Natural killer cell (primary cell): ENCODE measurements around the gene PHACTR3. TPM values are rescaled to one million over a fixed set of nuclear protein-coding genes. Genes with fewer than 3 reads are reported as not detected.

ENCODE experiments used
- ATAC-seq, 3 donors: fragments of 150-1000 bp in 2 of 3; fragments of 200-7000 bp in 1 of 3; cut with Tn5 transposase; 1 replicate in 1 of 3; 2 replicates in 2 of 3; pipeline ENCODE4 v1.10.0; 2021; ENCODE audit warnings: mild to moderate bottlenecking in 2 of 3, moderate library complexity in 2 of 3
- DNase-seq, 2 donors: peaks; one replicate each; pipeline versions ENCODE4 v3.0.0 to v3.0.0-alpha.2; 2013 to 2021; ENCODE audit warnings: mixed read lengths in 1 of 2
- H3K27ac ChIP-seq: one replicate; pipeline ENCODE4 v1.5.1; 2013; ENCODE audit warnings: mild to moderate bottlenecking, low read length
- H3K27me3 ChIP-seq: one replicate; pipeline ENCODE4 v1.6.1; 2013; ENCODE audit warnings: low read length; ENCODE audit not compliant: control insufficient read depth, insufficient read depth
- H3K36me3 ChIP-seq: one replicate; pipeline ENCODE4 v1.6.1; 2013; ENCODE audit warnings: low read length; ENCODE audit not compliant: control insufficient read depth, insufficient read depth
- H3K4me1 ChIP-seq: one replicate; pipeline ENCODE4 v1.6.1; 2013; ENCODE audit warnings: low read length; ENCODE audit not compliant: control insufficient read depth, insufficient read depth
- H3K4me3 ChIP-seq: one replicate; pipeline ENCODE4 v1.5.1; 2013; ENCODE audit warnings: low read length
- H3K9me3 ChIP-seq: one replicate; pipeline ENCODE4 v1.6.1; 2013; ENCODE audit warnings: low read length; ENCODE audit not compliant: control insufficient read depth, insufficient read depth
- H3K27ac Mint-ChIP-seq, 2 donors: one replicate each; pipeline ENCODE4 v1.8.0; 2022; ENCODE audit warnings: mild to moderate bottlenecking in 2 of 2, mixed read lengths in 2 of 2, moderate library complexity in 1 of 2
- H3K27me3 Mint-ChIP-seq, 2 donors: one replicate each; pipeline ENCODE4 v1.8.0; 2022; ENCODE audit warnings: low read depth in 2 of 2, mixed read lengths in 2 of 2
- H3K36me3 Mint-ChIP-seq: one replicate; pipeline ENCODE4 v1.8.0; 2022; ENCODE audit warnings: mixed read lengths
- H3K4me1 Mint-ChIP-seq, 2 donors: one replicate each; pipeline ENCODE4 v1.8.0; 2022; ENCODE audit warnings: mixed read lengths in 2 of 2
- H3K4me3 Mint-ChIP-seq: one replicate; pipeline ENCODE4 v1.8.0; 2022; ENCODE audit warnings: mild to moderate bottlenecking, moderate library complexity, mixed read lengths
- H3K9me3 Mint-ChIP-seq, 2 donors: one replicate each; pipeline ENCODE4 v1.8.0; 2022; ENCODE audit warnings: mixed read lengths in 2 of 2
- WGBS: methylation state at CpG from one replicate; pipeline ENCODE4 v1.1.7; 2013; ENCODE audit warnings: missing lambda C conversion rate; ENCODE audit not compliant: insufficient coverage; 5-methylcytosine and 5-hydroxymethylcytosine counted together
- intact Hi-C: fragments of 100-400 bp; cut with micrococcal nuclease; formaldehyde crosslinking; loops from one replicate; pipeline ENCODE4 v1.14.2; 2022
- total RNA-seq, 4 donors: library from RNA; stranded (reverse); fragments of 120-200 nt in 1 of 4; gene quantifications; one replicate each; pipeline versions ENCODE4 v1.2.3 to v1.2.4, GENCODE V29; 2013 to 2022
- TF ChIP-seq, protein P1 (sequence below): fragments of 200-600 bp; IDR thresholded peaks from one replicate; pipeline ENCODE4 v1.8.0; 2022; ENCODE audit warnings: antibody characterized with exemption

The PHACTR3 gene
- total RNA-seq, 3 donors from 2014 or later (not counting 1 experiment from before 2014, with no cell fraction given), result not detected

GRCh38 chr20:59813126-59813947 lies 209.0 kb downstream of the PHACTR3 start:
- no peaks in the 10 kb centered on the region for H3K4me1 Mint-ChIP-seq

DNA sequence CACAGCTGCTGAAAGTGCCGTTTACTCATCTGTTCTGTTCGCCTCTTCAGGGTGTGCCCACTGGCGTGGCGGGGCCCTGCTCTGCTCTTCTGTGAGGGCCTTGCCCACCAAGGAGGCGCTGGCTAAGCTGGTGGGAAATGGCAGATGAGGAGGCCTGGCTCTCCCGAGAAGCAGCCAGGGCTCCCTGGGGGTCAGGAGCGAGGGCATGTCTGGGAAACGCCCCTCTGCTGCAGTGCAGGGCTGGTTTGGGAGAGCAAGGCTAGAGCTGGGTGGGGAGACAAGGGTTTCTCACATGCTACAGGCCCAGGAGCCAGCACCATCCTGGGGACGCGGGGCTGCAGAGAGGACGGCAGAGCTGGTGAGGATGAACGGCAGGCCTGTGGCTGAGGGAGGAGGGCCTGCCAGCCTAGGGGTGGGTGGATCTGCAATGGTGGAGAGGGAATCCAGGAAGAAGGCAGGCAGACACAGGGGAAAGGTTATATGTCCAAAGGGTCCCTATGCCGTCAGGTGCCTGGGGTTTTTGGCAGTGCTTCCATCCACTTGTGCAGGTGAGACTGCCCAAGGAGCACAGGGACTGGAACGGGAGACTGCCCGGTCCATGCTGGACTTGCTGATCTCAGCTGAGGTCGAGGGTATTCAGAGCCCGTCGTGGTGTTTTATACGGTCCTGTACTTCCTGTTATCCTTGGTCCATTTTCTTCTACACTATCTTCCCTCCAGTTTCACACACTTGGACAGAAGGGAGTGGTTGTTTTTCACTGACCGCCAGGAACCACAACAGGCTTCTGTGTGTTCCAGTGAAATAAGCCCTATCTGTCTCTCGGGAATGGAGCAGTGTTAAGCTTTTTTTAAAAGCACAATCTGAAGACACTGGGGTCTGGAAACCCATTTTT lies 209.9 kb downstream of the PHACTR3 start:
- ATAC-seq (peak in 1 of 3 donors; percentile 18), DNase-seq (no peak)
- Histone ChIP-seq H3K27me3 (no peaks in the 10 kb centered on the region), H3K27ac (no peak overlapping the region), H3K4me3 (no peak overlapping the region), H3K9me3 (no peaks in the 10 kb centered on the region), H3K4me1 (no peaks in the 10 kb centered on the region), H3K36me3 (no peaks in the 10 kb centered on the region)
- H3K36me3 Mint-ChIP-seq, result no peaks in the 10 kb centered on the region
- no peaks in the 10 kb centered on the region for H3K4me1 Mint-ChIP-seq
- no peak overlapping the region for H3K27ac Mint-ChIP-seq
- 75% methylated on average over 21 of the region's 21 CpGs for WGBS
- no peaks in the 10 kb centered on the region for H3K9me3 Mint-ChIP-seq
- intact Hi-C loops, result no loop called here
- H3K4me3 Mint-ChIP-seq, result no peak overlapping the region
- TF ChIP-seq, protein P1, sequence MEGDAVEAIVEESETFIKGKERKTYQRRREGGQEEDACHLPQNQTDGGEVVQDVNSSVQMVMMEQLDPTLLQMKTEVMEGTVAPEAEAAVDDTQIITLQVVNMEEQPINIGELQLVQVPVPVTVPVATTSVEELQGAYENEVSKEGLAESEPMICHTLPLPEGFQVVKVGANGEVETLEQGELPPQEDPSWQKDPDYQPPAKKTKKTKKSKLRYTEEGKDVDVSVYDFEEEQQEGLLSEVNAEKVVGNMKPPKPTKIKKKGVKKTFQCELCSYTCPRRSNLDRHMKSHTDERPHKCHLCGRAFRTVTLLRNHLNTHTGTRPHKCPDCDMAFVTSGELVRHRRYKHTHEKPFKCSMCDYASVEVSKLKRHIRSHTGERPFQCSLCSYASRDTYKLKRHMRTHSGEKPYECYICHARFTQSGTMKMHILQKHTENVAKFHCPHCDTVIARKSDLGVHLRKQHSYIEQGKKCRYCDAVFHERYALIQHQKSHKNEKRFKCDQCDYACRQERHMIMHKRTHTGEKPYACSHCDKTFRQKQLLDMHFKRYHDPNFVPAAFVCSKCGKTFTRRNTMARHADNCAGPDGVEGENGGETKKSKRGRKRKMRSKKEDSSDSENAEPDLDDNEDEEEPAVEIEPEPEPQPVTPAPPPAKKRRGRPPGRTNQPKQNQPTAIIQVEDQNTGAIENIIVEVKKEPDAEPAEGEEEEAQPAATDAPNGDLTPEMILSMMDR, result no peak
- H3K27me3 Mint-ChIP-seq, result no peaks in the 10 kb centered on the region

More at GRCh38 chr20:59813126-59813947, 209.0 kb downstream of the PHACTR3 start:
- intact Hi-C loops, result no loop called here
- ATAC-seq (no peak), DNase-seq (no peak)
- Histone ChIP-seq H3K36me3 (no peaks in the 10 kb centered on the region), H3K27ac (no peak overlapping the region), H3K9me3 (no peaks in the 10 kb centered on the region), H3K4me3 (no peak overlapping the region), H3K4me1 (no peaks in the 10 kb centered on the region), H3K27me3 (no peaks in the 10 kb centered on the region)
- H3K27ac Mint-ChIP-seq, result no peak overlapping the region
- WGBS, result 87% methylated on average over 18 of the region's 18 CpGs
- no peaks in the 10 kb centered on the region for H3K27me3 Mint-ChIP-seq
- H3K36me3 Mint-ChIP-seq, result no peaks in the 10 kb centered on the region
- TF ChIP-seq, protein P1, result no peak
- no peaks in the 10 kb centered on the region for H3K9me3 Mint-ChIP-seq
- H3K4me3 Mint-ChIP-seq, result no peak overlapping the region

- Mint-ChIP-seq H3K27me3 (peaks cover 0 to 2% of the 10 kb centered on the region in 2 donors), H3K4me3 (no peak overlapping the region), H3K36me3 (no peaks in the 10 kb centered on the region), H3K9me3 (no peaks in the 10 kb centered on the region), H3K4me1 (no peaks in the 10 kb centered on the region), H3K27ac (no peak overlapping the region)
- H3K27me3 ChIP-seq, result no peaks in the 10 kb centered on the region
- H3K9me3 ChIP-seq, result no peaks in the 10 kb centered on the region
- ATAC-seq, result no peak
- TF ChIP-seq, protein P1, result no peak
- H3K4me3 ChIP-seq, result no peak overlapping the region
- 77% methylated on average over 8 of the region's 8 CpGs for WGBS
- no peaks in the 10 kb centered on the region for H3K36me3 ChIP-seq
- no peak for DNase-seq
- H3K4me1 ChIP-seq, result no peaks in the 10 kb centered on the region
- H3K27ac ChIP-seq, result no peak overlapping the region
- intact Hi-C loops, result no loop called here
Measured at GRCh38 chr20:59814840-59815340, 210.6 kb downstream of the PHACTR3 start.
